HG03108 (cell line): ENCODE measurements around the gene OR4F3.
"Not testable (repeated sequence)": the region's sequence is repeated elsewhere in the genome, so short reads cannot be mapped to it uniquely, and the experiment has no call there.

Source experiments
- ATAC-seq: cut with Tn5 transposase; IDR thresholded peaks from one replicate; pipeline ENCODE4 v1.9.1; 2021; ENCODE audit warnings: moderate library complexity; ENCODE audit not compliant: unreplicated experiment

OR4F3 gene

GRCh38 chr5:181366968-181367367 lies at the start of gene OR4F3:
Gene OR4F3, plus strand, starts transcription at chr5:181367268.
- not testable (repeated sequence) for ATAC-seq
